Activated CD4-positive, alpha-beta T cell treated with anti-CD3 and anti-CD28 coated beads, Interleukin-2, amount 10 ng/mL, durations not matched to agents 24 days and 14 days (primary cell): ENCODE measurements around the gene PCNT. TPM values are rescaled to one million over a fixed set of nuclear protein-coding genes. Genes with fewer than 3 reads are reported as not detected.

Experiments
- DNase-seq: peaks from one replicate; pipeline ENCODE4 v3.0.0; 2022
- H3K27ac Mint-ChIP-seq: one replicate; pipeline ENCODE4 v1.8.0; 2022; ENCODE audit warnings: mild to moderate bottlenecking, mixed read lengths
- H3K27me3 Mint-ChIP-seq: one replicate; pipeline ENCODE4 v1.8.0; 2022; ENCODE audit warnings: mixed read lengths
- H3K36me3 Mint-ChIP-seq: one replicate; pipeline ENCODE4 v1.8.0; 2022; ENCODE audit warnings: low read depth, mild to moderate bottlenecking, mixed read lengths
- H3K4me1 Mint-ChIP-seq: one replicate; pipeline ENCODE4 v1.8.0; 2021; ENCODE audit warnings: mixed read lengths
- H3K4me3 Mint-ChIP-seq: one replicate; pipeline ENCODE4 v1.8.0; 2022; ENCODE audit warnings: mild to moderate bottlenecking, moderate library complexity, mixed read lengths
- H3K9me3 Mint-ChIP-seq: one replicate; pipeline ENCODE4 v1.8.0; 2021; ENCODE audit warnings: mixed read lengths
- intact Hi-C: fragments of 100-400 bp; cut with micrococcal nuclease; formaldehyde crosslinking; loops from one replicate; pipeline ENCODE4 v1.15.1; 2023
- total RNA-seq: library from RNA; stranded (reverse); gene quantifications from 2 replicates; pipeline ENCODE4 v1.2.3, GENCODE V29; 2022

Gene PCNT
- 52.0 and 61.2 TPM in 2 replicates for total RNA-seq

DNA sequence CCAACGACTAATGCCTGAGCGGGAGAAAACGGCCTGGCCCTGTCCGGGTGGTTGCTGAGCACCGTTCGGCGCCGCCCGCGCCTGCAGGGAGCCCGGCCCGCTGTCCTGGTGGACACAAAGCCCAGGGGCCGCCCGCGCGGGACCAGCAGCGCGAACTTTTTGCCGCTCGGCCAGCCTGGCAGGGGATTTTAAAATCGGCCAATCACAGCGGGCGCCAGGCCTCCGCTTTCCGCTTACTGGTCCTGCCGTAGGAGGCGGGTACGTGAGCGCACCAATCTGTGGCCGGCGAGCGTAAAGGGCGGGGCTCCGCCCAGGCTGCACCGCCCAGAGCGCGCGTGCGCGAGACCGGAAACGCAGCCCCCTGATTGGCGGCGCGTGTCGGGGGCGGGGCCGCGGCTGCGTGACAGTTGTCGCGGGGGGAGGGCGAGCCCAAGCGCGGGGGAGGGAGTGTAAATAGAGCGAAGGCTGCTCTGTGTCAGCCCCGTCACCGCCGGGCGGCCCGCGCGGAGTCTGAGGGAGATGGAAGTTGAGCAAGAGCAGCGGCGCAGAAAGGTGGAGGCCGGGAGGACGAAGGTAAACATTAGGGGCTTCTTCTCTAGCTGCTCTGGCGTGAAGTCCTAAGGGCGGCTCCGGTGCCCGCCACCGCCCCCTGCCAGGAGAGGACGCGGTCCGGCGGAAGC is at the start of gene PCNT, which contains the start of gene C21orf58:
TSS of gene PCNT (plus strand) at position 447 of the 680 bp plus-strand sequence. CDS start at position 520, 73 bp downstream.
TSS of gene C21orf58 (minus strand) at position 161 of the 680 bp plus-strand sequence. CDS start 1,132 bp downstream, outside the sequence.
- H3K4me1 Mint-ChIP-seq, result peaks cover 32% of the 10 kb centered on the region
- peaks cover 38% of the 10 kb centered on the region for H3K36me3 Mint-ChIP-seq
- intact Hi-C loops, result loop anchor here (1.0 to 5.0 kb wide), 6 partner anchors 37 to 507 kb away; partner anchors contain the start of genes DIP2A, LSS and YBEY
- no peaks in the 10 kb centered on the region for H3K27me3 Mint-ChIP-seq
- DNase-seq, result peak; percentile 100
- H3K9me3 Mint-ChIP-seq, result no peaks in the 10 kb centered on the region
- H3K4me3 Mint-ChIP-seq, result peak within 1 kb of the TSS; percentile 97
- peak within 1 kb of the TSS; percentile 99 for H3K27ac Mint-ChIP-seq

- Mint-ChIP-seq H3K4me1 (no peaks in the 10 kb centered on the region), H3K27me3 (no peaks in the 10 kb centered on the region), H3K27ac (no peak overlapping the region), H3K4me3 (no peak overlapping the region), H3K9me3 (no peaks in the 10 kb centered on the region), H3K36me3 (peaks cover 63% of the 10 kb centered on the region)
- intact Hi-C loops, result no loop called here
- no peak for DNase-seq
Measured at GRCh38 chr21:46274797-46275390, 49.1 kb upstream of the PCNT start.

DNA sequence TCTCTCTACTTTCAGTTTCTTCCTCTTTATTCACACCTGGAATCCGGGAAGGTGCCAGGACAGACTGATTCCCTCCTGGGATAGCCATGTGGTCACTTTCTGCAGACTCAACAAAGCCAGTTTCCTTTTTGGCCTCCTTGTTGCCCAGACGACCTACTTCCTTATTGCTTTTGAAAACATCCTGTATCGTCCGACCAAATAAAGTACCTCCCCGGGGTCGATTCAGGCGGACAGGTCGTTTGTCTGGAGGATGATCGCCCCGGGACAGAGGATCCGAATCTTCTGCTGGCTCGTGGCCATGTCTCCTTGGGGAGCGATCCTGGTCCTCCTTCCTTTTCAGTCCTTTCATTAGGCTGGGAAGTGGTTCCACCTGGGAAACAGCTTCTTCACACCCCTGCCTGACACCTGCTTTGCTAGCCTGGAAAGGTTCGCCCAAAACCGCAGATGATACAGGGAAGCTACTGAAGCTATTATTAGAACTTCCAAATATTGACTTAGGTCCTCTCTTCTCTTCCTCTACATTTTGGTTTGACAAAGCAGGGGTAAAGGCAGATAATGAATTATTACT is 39.8 kb upstream of the PCNT start:
- Mint-ChIP-seq H3K27ac (peak overlapping the region; percentile 82), H3K36me3 (peaks cover 56% of the 10 kb centered on the region), H3K4me3 (peak overlapping the region; percentile 92), H3K27me3 (no peaks in the 10 kb centered on the region), H3K4me1 (peaks cover 40% of the 10 kb centered on the region), H3K9me3 (no peaks in the 10 kb centered on the region)
- no peak for DNase-seq
- intact Hi-C loops, result no loop called here

DNA sequence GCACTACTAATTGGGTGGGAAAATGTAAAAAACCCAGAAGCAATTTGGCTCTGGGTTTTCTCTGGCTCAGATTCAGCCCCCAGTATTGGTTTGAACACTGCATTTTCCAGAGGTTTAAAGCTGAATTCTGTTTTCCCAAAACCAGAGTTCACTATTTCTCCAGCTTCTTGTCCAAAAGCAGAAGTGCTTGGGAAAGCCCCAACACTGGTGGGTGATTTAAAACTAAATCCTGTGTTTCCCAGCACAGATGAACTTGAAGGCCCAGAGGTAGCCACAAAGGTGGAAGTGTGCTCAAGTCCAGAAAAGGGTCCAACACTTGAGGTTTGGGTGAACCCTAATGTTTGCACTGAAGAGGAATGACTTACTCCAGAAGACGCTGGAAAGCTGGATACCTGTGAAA is 39.2 kb upstream of the PCNT start:
- peaks cover 53% of the 10 kb centered on the region for H3K36me3 Mint-ChIP-seq
- DNase-seq, result no peak
- peak overlapping the region; percentile 92 for H3K4me3 Mint-ChIP-seq
- H3K4me1 Mint-ChIP-seq, result peaks cover 42% of the 10 kb centered on the region
- intact Hi-C loops, result loop anchor here (1.0 kb wide), 1 partner anchor 140 kb away; no protein-coding TSS in a partner anchor
- H3K27ac Mint-ChIP-seq, result peak overlapping the region; percentile 87
- no peaks in the 10 kb centered on the region for H3K9me3 Mint-ChIP-seq
- no peaks in the 10 kb centered on the region for H3K27me3 Mint-ChIP-seq

DNA sequence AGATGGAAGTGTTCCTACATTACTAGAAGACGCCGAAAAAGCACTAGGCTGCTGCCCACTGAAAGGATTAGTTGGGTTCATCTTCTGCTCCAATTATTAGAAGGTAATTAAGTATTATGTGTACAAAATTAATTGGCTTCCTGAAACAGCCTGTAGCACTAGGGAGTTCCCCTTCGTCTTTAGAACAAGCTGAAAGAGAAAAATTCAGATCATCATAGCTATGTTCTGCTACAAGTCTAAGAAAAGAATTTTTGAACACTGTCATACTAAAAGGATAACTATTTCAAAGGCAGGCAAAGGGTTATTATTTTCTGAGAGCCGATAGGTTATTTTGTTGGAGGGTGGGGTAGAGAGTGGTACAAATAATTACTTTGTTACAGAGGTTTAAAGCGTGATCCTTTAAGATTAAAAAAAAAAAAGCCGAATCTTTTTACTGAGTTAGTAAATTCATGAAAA is 38.7 kb upstream of the PCNT start, which contains the start of gene MCM3AP:
TSS of gene MCM3AP (minus strand) at position 406 of the 456 bp plus-strand sequence. CDS start at position 81, 325 bp downstream.
- H3K36me3 Mint-ChIP-seq, result peaks cover 50% of the 10 kb centered on the region
- H3K9me3 Mint-ChIP-seq, result no peaks in the 10 kb centered on the region
- no peaks in the 10 kb centered on the region for H3K27me3 Mint-ChIP-seq
- no peak for DNase-seq
- H3K4me1 Mint-ChIP-seq, result peaks cover 43% of the 10 kb centered on the region
- H3K27ac Mint-ChIP-seq, result peak within 1 kb of the TSS; percentile 98
- intact Hi-C loops, result loop anchor here (1.0 kb wide), 1 partner anchor 141 kb away; no protein-coding TSS in a partner anchor
- peak within 1 kb of the TSS; percentile 92 for H3K4me3 Mint-ChIP-seq

DNA sequence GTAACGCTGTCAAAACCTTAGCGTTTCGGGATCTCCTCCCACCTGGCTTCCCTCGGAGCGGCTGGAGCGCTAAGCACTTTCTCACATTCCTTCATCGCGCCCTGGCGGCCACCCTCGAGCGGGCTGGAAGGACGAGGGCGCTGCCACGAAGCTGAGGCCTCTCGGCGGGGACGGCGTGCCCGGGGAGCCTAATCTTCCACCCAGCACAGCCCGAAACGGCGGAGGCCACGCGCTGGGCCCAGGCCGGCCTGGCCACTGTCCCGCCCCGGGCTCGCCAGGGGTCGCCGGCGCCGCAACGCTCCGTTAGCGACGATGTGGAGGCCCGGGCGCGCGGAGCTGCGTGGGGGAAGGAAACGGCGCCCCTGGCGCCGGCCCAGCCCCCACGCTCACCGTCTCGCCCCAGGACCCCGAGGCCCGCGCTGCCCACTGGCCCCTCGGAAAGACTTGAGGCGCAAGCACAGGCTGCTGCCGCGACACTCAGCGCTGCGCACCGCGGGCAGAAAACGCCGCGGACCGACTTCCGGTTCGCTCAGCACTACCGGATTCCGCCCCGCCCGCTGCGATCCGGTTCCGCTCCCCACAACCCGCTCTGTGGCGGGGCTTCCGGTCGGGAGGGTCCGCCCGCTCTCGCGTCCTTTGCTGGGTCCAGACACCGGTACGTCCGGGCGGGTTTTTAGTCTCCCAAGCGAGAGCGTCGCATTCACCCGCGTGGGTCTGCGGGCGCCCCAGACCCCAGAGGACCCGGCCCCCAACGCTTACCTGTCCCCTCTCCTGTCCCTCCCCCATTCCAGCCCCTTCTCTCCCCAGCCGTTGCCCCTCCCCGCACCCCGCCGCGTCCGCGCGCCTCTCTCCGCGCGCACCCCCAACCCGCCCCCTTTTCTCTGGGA is 38.0 kb upstream of the PCNT start, which contains the start of gene YBEY:
TSS of gene YBEY (plus strand) at position 582 of the 887 bp plus-strand sequence. CDS start 572 bp downstream, outside the sequence.
- Mint-ChIP-seq H3K4me3 (peak within 1 kb of the TSS; percentile 92), H3K4me1 (peaks cover 43% of the 10 kb centered on the region), H3K36me3 (peaks cover 45% of the 10 kb centered on the region), H3K27me3 (no peaks in the 10 kb centered on the region), H3K27ac (peak within 1 kb of the TSS; percentile 98), H3K9me3 (no peaks in the 10 kb centered on the region)
- intact Hi-C loops, result loop anchor here (1.0 to 2.0 kb wide), 5 partner anchors 10 to 172 kb away; partner anchors contain the start of genes C21orf58 and DIP2A
- DNase-seq, result peak; percentile 97

- no peak for DNase-seq
- Mint-ChIP-seq H3K4me3 (peak overlapping the region; percentile 92), H3K4me1 (peaks cover 42% of the 10 kb centered on the region), H3K36me3 (peaks cover 47% of the 10 kb centered on the region), H3K27me3 (no peaks in the 10 kb centered on the region), H3K9me3 (no peaks in the 10 kb centered on the region), H3K27ac (peak overlapping the region; percentile 98)
- intact Hi-C loops, result loop anchor here (1.0 to 2.0 kb wide), 4 partner anchors 10 to 172 kb away; partner anchors contain the start of genes C21orf58 and DIP2A
Measured at GRCh38 chr21:46286648-46287002, 37.3 kb upstream of the PCNT start.

GRCh38 chr21:46287541-46287940 is 36.4 kb upstream of the PCNT start:
- Mint-ChIP-seq H3K27me3 (no peaks in the 10 kb centered on the region), H3K36me3 (peaks cover 53% of the 10 kb centered on the region), H3K27ac (peak overlapping the region; percentile 17), H3K9me3 (no peaks in the 10 kb centered on the region), H3K4me1 (peaks cover 40% of the 10 kb centered on the region), H3K4me3 (no peak overlapping the region)
- no peak for DNase-seq
- intact Hi-C loops, result loop anchor here (2.0 kb wide), 1 partner anchor 35 kb away; the partner anchor contains the start of gene C21orf58

DNA sequence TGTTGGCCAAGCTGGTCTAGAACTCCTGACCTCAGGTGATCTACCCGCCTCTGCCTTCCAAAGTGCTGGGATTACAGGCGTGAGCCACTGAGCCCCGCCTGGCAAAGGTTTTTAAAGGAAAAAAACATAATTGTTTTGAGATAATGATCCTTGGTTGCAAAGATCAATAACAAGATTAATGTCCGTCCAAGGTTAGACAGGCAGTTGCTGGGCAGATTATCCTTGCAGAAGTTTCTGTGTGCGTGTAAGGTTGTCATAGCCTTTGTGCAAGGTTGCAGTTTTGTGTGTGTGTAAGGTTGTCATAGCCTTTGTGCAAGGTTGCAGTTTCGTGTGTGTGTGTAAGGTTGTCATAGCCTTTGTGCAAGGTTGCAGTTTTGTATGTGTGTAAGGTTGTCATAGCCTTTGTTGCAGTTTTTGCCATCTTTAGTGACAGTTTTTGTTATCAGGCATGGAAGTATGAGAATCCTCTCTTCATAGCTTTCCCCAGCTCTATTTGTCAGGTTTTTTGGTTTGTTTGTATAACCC is 34.2 kb upstream of the PCNT start:
- peaks cover 35% of the 10 kb centered on the region for H3K36me3 Mint-ChIP-seq
- intact Hi-C loops, result no loop called here
- no peak overlapping the region for H3K27ac Mint-ChIP-seq
- DNase-seq, result no peak
- H3K9me3 Mint-ChIP-seq, result no peaks in the 10 kb centered on the region
- peaks cover 23% of the 10 kb centered on the region for H3K4me1 Mint-ChIP-seq
- no peaks in the 10 kb centered on the region for H3K27me3 Mint-ChIP-seq
- no peak overlapping the region for H3K4me3 Mint-ChIP-seq

DNA sequence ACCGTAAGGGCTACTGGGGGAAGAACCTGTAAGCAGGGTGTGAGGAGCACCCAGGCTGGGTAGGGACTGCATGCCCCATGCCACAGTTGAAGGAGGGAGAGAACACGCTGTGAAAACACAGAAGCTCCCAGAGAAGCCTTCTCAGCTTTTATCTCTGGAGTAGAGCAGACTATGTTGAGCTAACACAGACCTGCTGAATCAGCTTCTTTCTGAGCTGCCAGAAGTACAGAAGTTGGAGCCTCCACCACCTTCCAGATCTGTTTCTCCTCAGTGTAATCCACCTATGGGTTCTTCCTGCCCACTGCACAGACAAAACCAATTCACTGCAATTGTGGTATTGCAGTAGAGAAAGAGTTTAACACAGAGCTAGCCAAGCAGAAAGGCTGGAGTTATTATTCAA is 32.4 kb upstream of the PCNT start:
- Mint-ChIP-seq H3K36me3 (peaks cover 31% of the 10 kb centered on the region), H3K27ac (no peak overlapping the region), H3K4me1 (peaks cover 27% of the 10 kb centered on the region), H3K4me3 (no peak overlapping the region), H3K9me3 (no peaks in the 10 kb centered on the region), H3K27me3 (no peaks in the 10 kb centered on the region)
- DNase-seq, result no peak
- intact Hi-C loops, result no loop called here

DNA sequence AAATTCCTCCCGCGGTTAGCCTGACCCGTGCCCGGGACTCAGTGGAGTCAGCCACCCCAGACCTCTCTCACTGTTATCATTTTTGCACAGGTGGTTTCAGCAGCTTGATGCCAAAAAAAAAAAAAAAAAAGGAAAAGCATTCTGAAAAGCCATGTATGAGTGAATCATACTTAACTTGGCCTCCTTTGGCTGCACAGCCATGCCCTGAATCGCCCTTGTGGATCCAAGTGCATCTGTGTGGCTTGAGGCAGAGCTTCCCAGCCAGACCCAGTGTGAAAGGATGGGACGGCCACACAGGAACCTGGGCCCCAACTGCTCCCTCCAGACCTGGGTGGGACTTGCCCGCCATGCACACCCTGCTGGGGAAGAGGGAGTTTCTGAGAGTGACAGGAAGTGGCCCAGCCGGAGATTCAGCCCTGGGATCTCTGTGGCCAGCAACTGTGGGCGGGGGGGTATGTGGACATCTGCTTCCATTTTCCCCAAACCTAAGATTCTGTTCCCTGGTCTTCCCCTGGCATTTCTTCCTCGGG is 29.2 kb upstream of the PCNT start:
- peaks cover 27% of the 10 kb centered on the region for H3K36me3 Mint-ChIP-seq
- no peak overlapping the region for H3K4me3 Mint-ChIP-seq
- H3K9me3 Mint-ChIP-seq, result no peaks in the 10 kb centered on the region
- peaks cover 20% of the 10 kb centered on the region for H3K4me1 Mint-ChIP-seq
- H3K27ac Mint-ChIP-seq, result peak overlapping the region; percentile 76
- DNase-seq, result no peak
- intact Hi-C loops, result no loop called here
- H3K27me3 Mint-ChIP-seq, result no peaks in the 10 kb centered on the region

- intact Hi-C loops, result no loop called here
- H3K27me3 Mint-ChIP-seq, result no peaks in the 10 kb centered on the region
- H3K9me3 Mint-ChIP-seq, result no peaks in the 10 kb centered on the region
- peak overlapping the region; percentile 23 for H3K4me3 Mint-ChIP-seq
- peaks cover 27% of the 10 kb centered on the region for H3K36me3 Mint-ChIP-seq
- DNase-seq, result no peak
- H3K27ac Mint-ChIP-seq, result peak overlapping the region; percentile 76
- peaks cover 18% of the 10 kb centered on the region for H3K4me1 Mint-ChIP-seq
Measured at GRCh38 chr21:46295177-46295770, 28.7 kb upstream of the PCNT start.
